Hematopoietic multipotent progenitor cell (in vitro differentiated cells): ENCODE measurements around the gene AMIGO3. TPM values are rescaled to one million over a fixed set of nuclear protein-coding genes. Genes with fewer than 3 reads are reported as not detected.
"Not testable (repeated sequence)": the region's sequence is repeated elsewhere in the genome, so short reads cannot be mapped to it uniquely, and the experiment has no call there.

Experiments used
- DNase-seq, 3 donors: peaks; one replicate each; pipeline ENCODE4 v3.0.0-alpha.2; 2011 to 2015; ENCODE audit warnings: low read depth in 2 of 3, low spot score in 2 of 3
- total RNA-seq: library from RNA; depleted of rRNA; stranded (reverse); fragments of >200 nt; gene quantifications from one replicate; pipeline ENCODE4 v1.2.3, GENCODE V29; 2012

The AMIGO3 gene, protein sequence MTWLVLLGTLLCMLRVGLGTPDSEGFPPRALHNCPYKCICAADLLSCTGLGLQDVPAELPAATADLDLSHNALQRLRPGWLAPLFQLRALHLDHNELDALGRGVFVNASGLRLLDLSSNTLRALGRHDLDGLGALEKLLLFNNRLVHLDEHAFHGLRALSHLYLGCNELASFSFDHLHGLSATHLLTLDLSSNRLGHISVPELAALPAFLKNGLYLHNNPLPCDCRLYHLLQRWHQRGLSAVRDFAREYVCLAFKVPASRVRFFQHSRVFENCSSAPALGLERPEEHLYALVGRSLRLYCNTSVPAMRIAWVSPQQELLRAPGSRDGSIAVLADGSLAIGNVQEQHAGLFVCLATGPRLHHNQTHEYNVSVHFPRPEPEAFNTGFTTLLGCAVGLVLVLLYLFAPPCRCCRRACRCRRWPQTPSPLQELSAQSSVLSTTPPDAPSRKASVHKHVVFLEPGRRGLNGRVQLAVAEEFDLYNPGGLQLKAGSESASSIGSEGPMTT
- 17.5 TPM for total RNA-seq

DNA sequence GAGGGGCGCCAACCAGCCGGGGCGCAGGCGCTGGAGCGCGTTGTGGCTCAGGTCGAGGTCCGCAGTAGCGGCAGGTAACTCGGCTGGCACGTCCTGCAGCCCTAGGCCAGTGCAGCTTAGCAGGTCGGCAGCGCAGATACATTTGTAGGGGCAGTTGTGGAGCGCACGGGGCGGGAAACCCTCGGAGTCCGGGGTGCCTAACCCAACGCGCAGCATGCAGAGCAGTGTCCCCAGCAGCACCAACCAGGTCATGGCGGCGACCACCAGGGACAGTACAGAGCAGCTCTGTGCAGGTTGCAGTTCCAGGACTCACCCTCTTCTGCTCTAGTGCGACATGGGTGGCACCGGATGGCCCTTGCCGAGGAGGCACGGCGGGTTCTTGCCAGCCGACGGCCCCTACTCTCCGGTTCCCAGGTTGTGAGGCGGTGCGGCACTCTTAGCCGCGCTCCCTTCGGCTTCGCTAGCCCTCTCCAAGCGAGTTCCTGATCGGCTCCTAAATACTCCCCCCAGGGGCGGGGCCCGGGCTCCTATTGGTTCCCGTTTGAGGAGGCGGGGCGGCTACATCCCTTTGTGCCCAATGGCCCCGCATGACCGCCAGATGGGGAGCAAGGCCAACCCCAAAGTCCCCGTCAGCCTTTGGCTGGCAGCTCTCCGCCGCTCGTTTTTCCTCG, at the start of gene AMIGO3:
AMIGO3 (minus strand) TSS at position 471 of the 671 bp plus-strand sequence; CDS start at position 252, 219 bp downstream.
- peak; percentile 78 to 94 (median 91) for DNase-seq

DNA sequence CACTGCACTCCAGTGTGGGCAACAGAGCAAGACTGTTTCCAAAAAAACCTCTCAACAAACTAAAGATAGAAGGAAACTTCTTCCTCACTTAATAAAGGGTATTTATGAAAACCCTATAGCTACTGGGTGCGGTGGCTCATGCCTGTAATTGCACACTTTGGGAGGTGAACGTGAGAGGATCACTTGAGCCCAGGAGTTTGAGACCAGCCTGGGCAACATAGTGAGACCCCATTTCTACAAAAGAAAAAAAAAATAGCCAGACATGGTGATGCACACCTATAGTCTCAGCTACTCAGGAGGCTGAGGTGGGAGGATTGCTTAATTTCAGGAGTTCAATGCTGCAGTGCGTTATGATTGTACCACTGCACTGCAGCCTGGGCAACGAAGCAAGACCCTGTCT, 44.5 kb upstream of the AMIGO3 start:
- DNase-seq: no peak

DNA sequence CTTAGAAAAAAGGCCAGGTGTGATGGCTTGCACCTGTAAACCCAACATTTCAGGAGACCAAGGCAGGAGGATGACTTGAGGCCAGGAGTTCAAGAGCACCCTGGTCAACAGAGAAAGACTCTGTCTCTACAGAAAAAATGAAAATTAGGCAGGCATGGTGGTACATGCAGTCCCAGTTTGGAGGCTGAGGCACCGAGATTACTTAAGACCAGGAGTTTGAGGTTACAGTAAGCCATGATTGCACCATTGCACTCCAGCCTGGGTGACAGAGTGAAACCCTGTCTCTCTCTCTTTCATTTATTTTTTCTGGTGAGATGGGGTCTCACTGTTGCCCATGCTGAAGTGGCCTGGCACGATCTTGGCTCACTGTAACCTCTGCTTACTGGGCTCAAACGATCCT, 42.2 kb upstream of the AMIGO3 start:
- no peak for DNase-seq

GRCh38 chr3:49759226-49759625, 39.7 kb upstream of the AMIGO3 start:
- DNase-seq: no peak

- no peak for DNase-seq
These were observed 37.7 kb upstream of the AMIGO3 start for GRCh38 chr3:49757197-49757596.

- no peak for DNase-seq
These were observed 36.6 kb upstream of the AMIGO3 start for GRCh38 chr3:49756036-49756435.

GRCh38 chr3:49754536-49754935, 35.1 kb upstream of the AMIGO3 start:
- no peak for DNase-seq

GRCh38 chr3:49751501-49751900, 32.0 kb upstream of the AMIGO3 start:
- DNase-seq: no peak

DNA sequence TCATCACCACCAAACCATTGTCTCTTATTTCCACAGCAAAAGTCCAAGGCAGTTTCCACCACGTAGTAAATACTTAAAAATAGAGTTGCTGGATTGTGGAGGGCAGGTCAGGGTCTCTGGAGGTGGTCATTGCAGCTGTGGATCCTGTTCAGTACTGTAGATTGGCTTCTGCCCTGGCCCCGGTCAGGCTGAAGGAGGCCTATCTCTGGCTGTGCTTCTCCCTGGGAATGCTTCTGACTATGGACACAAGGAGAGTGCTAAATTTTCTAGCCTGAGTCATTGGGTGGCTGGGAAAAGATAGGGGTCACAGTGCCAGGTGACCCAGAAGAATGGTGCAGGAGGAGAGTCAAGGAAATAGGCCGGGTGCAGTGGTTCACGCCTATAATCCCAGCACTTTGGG, 30.6 kb upstream of the AMIGO3 start:
- DNase-seq: no peak

- not testable (repeated sequence) for DNase-seq
These were observed 29.4 kb upstream of the AMIGO3 start for GRCh38 chr3:49748874-49749273.

- DNase-seq: no peak
These were observed 28.5 kb upstream of the AMIGO3 start for GRCh38 chr3:49747792-49748480.

DNA sequence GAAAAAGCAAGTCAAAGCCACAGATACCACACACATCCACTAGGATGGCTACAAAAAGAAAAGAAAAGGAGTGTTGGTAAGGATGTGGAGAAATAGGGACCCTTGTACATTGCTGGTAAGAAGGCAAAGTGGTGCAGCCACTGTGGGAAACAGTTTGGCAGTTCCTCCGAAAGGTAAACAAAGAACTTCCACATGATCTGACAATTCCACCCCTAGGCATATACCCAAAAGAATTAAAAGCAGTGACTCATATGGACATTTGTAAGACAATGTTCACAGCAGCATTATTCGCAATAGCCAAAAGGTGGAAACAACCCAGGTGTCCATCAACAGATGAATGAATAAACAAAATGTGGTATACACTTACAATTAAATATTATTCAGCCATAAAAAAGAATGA, 26.5 kb upstream of the AMIGO3 start:
- no peak for DNase-seq

GRCh38 chr3:49740427-49740826, 20.9 kb upstream of the AMIGO3 start:
- no peak for DNase-seq

- DNase-seq: no peak
These were observed 18.7 kb upstream of the AMIGO3 start for GRCh38 chr3:49738067-49738713.

DNA sequence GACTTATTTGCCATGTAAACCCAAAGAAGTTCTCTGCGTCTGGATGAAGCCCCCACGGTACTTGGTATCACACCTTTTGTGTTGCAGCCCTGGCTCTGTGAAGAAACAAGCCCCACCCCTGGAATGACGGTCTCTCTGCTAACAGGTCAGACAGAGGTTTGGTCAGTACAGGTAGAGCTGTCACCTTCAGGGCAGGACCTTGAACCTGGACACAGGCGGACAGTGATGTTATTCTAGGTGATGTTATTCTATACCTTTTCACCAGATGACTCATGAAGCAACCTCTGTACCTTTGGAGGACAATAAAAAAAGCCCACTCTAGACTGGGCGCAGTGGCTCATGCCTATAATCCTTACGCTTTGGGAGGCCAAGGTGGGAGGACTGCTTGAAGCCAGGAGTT, 15.3 kb upstream of the AMIGO3 start:
- DNase-seq: no peak

GRCh38 chr3:49733551-49733950, 14.1 kb upstream of the AMIGO3 start:
- no peak for DNase-seq

- DNase-seq: no peak
These were observed 13.1 kb upstream of the AMIGO3 start for GRCh38 chr3:49732597-49732996.

DNA sequence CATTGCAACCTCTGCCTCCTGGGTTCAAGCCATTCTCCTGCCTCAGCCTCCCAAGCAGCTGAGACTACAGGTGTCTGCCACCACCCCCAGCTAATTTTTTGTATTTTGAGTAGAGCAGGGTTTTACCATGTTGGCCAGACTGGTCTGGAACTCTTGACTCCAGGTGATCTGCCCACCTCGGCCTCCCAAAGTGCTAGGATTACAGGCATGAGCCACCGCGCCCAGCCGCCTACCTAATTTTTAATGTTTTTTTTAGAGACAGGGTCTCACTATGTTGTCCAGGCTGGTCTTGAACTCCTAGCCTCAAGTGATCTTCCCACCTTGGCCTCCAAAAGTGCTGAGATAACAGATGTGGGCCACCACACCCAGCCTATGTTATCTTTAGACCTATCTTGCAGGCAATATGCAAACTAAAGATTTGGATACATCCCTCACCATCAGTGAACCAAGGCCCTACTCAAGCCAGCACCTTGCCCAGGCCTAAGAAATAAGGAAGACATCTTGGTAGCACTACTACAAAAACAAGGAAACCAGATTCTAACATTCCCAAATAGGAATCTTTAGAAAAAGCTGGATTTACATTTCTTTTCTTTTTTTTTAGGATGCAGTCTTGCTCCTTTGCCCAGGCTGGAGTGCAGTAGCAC, 10.6 kb upstream of the AMIGO3 start:
- DNase-seq: no peak

GRCh38 chr3:49727924-49728361, 8.5 kb upstream of the AMIGO3 start:
- no peak for DNase-seq

GRCh38 chr3:49727154-49727923, 7.9 kb upstream of the AMIGO3 start:
- no peak for DNase-seq
